K562 (cell line): Measurements from ENCODE around the gene APEX1. TPM values are rescaled to one million over a fixed set of nuclear protein-coding genes. Genes with fewer than 3 reads are reported as not detected.

Source experiments
- ATAC-seq: fragments of 200-7000 bp; cut with Tn5 transposase; 3 replicates; pipeline ENCODE4 v1.9.1; 2020; ENCODE audit warnings: moderate library complexity
- BruUV-seq: library from RNA; stranded (reverse); fragments of 400-500 nt; replicated peaks from 2 replicates; lab custom pipeline; 2021; lab: Mats Ljungman, UMichigan
- CTCF ChIA-PET: fragments of 300-600 bp; formaldehyde crosslinking; extraction: SDS; loops from one replicate; lab custom pipeline; 2021; ENCODE audit warnings: low intra/inter-chr PET ratio; lab: Yijun Ruan, JAX
- POLR2A ChIA-PET: fragments of 300-600, 350-650 bp; sonication (Branson Sonifier 250); formaldehyde crosslinking; extraction: SDS; loops from one replicate; lab custom pipeline; 2021; ENCODE audit warnings: antibody characterized with exemption, inconsistent platforms; lab: Yijun Ruan, JAX
- DNase-seq, 4 experiments: peaks; one replicate each; pipeline versions ENCODE4 v3.0.0 to v3.0.0-alpha.2; 2011 to 2018; ENCODE audit warnings: low spot score in 3 of 4, mixed read lengths in 3 of 4; ENCODE audit errors: extremely low read depth in 1 of 4
- FAIRE-seq: peaks from 2 replicates; lab custom pipeline; 2011; peaks lifted over from hg19 to GRCh38; lab: Jason Lieb, UNC
- H2AFZ ChIP-seq: 2 replicates; pipeline ENCODE4 v1.6.0; 2011; ENCODE audit warnings: low read depth, low read length, control low read depth, inconsistent platforms
- H3K27ac ChIP-seq: fragments of 200-600 bp; 3 replicates; pipeline ENCODE4 v1.8.0; 2011; ENCODE audit warnings: low read depth, mild to moderate bottlenecking, control low read depth, inconsistent platforms, low read length, moderate library complexity, mixed read lengths; ENCODE audit errors: extremely low read depth
- H3K27me3 ChIP-seq, 2 experiments: fragments of 300-600 bp in 1 of 2; 2 replicates in 1 of 2; 3 replicates in 1 of 2; pipeline versions ENCODE4 v1.6.0 to v1.8.0; 2011; ENCODE audit warnings: inconsistent platforms in 2 of 2, low read length in 2 of 2, mild to moderate bottlenecking in 1 of 2, mixed read lengths in 1 of 2, moderate library complexity in 1 of 2; ENCODE audit not compliant: control insufficient read depth in 2 of 2, insufficient read depth in 2 of 2
- H3K36me3 ChIP-seq: fragments of 300-600 bp; 3 replicates; pipeline ENCODE4 v1.8.0; 2011; ENCODE audit warnings: mild to moderate bottlenecking, low read length, inconsistent platforms; ENCODE audit not compliant: control insufficient read depth, insufficient read depth
- H3K4me1 ChIP-seq, 2 experiments: fragments of 200-600 bp in 1 of 2; replicated peaks in 1 of 2; 2 replicates in 1 of 2; 3 replicates in 1 of 2; pipeline versions ENCODE4 v1.5.1 to v1.8.0; 2011; ENCODE audit warnings: inconsistent platforms in 2 of 2, low read length in 2 of 2, mild to moderate bottlenecking in 1 of 2, mixed read lengths in 1 of 2, moderate library complexity in 1 of 2; ENCODE audit not compliant: control insufficient read depth in 2 of 2, insufficient read depth in 2 of 2
- H3K4me2 ChIP-seq: 2 replicates; pipeline ENCODE4 v1.6.1; 2011; ENCODE audit warnings: low read length, control low read depth, inconsistent platforms, mixed read lengths; ENCODE audit not compliant: insufficient read depth
- H3K4me3 ChIP-seq: fragments of 200-600 bp; sonication (generic), shearing (Covaris generic); 2 replicates; pipeline ENCODE4 v1.5.1; 2016; ENCODE audit warnings: control low read depth, inconsistent platforms
- H3K79me2 ChIP-seq: fragments of 200-600 bp; 3 replicates; pipeline ENCODE4 v1.8.0; 2011; ENCODE audit warnings: low read length, inconsistent platforms; ENCODE audit not compliant: control insufficient read depth, insufficient read depth
- H3K9ac ChIP-seq, 2 experiments: 2 replicates each; pipeline versions ENCODE4 v1.6.0 to v1.6.1; 2011; ENCODE audit warnings: low read depth in 2 of 2, low read length in 2 of 2, control low read depth in 1 of 2, inconsistent platforms in 1 of 2, mild to moderate bottlenecking in 1 of 2, mixed read lengths in 1 of 2; ENCODE audit not compliant: insufficient read depth in 1 of 2
- H3K9me1 ChIP-seq: one replicate; pipeline ENCODE4 v1.6.0; 2011; ENCODE audit warnings: inconsistent platforms, mild to moderate bottlenecking, low read length, moderate library complexity; ENCODE audit not compliant: control insufficient read depth, insufficient read depth
- H3K9me3 ChIP-seq: replicated peaks from 2 replicates; pipeline ENCODE4 v1.5.1; 2011; ENCODE audit warnings: low read depth, low read length, inconsistent platforms; ENCODE audit not compliant: control insufficient read depth, insufficient read depth
- H4K20me1 ChIP-seq: replicated peaks from 2 replicates; pipeline ENCODE4 v1.6.1; 2011; ENCODE audit warnings: low read length, inconsistent platforms, mixed read lengths; ENCODE audit not compliant: control insufficient read depth, insufficient read depth
- CGGBP1 ChIP-seq: fragments of 250-450 bp; sonication (Bioruptor Pico); IDR thresholded peaks from 2 replicates; pipeline ENCODE4 v1.9.0; 2021; ENCODE audit warnings: mild to moderate bottlenecking
- CREB3L1 ChIP-seq: fragments of 450-650 bp; IDR thresholded peaks from 2 replicates; pipeline ENCODE4 v1.6.1; 2014; ENCODE audit warnings: low read depth, mild to moderate bottlenecking, moderate library complexity, borderline replicate concordance
- HMG20B ChIP-seq: fragments of 250-450 bp; sonication (Bioruptor Pico); IDR thresholded peaks from 2 replicates; pipeline ENCODE4 v1.5.0; 2021; ENCODE audit warnings: mild to moderate bottlenecking
- IFI16 ChIP-seq: fragments of 250-450 bp; sonication (Bioruptor Pico); IDR thresholded peaks from 2 replicates; pipeline ENCODE4 v2.1.2; 2022; ENCODE audit warnings: mild to moderate bottlenecking, inconsistent platforms
- MTA3 ChIP-seq: fragments of 450-650 bp; formaldehyde crosslinking; IDR thresholded peaks from 2 replicates; pipeline ENCODE4 v1.6.1; 2017; ENCODE audit warnings: mild to moderate bottlenecking, borderline replicate concordance
- MTF1 ChIP-seq: fragments of 250-450 bp; sonication (Bioruptor Pico); IDR thresholded peaks from 2 replicates; pipeline ENCODE4 v1.9.0; 2021; ENCODE audit warnings: moderate library complexity, mild to moderate bottlenecking, inconsistent platforms, borderline replicate concordance
- NFATC3 ChIP-seq: fragments of 450-650 bp; IDR thresholded peaks from 2 replicates; pipeline ENCODE4 v1.6.1; 2017; ENCODE audit warnings: mild to moderate bottlenecking
- NFRKB ChIP-seq: fragments of 450-650 bp; IDR thresholded peaks from 2 replicates; pipeline ENCODE4 v1.6.1; 2016; ENCODE audit warnings: low read depth
- NFYB ChIP-seq: IDR thresholded peaks from 2 replicates; pipeline ENCODE4 v1.6.1; 2011; ENCODE audit warnings: mild to moderate bottlenecking, moderate library complexity; ENCODE audit not compliant: insufficient read length; ENCODE audit errors: extremely low read depth
- NRF1 ChIP-seq, 2 experiments: fragments of 450-650 bp; IDR thresholded peaks in 1 of 2; conservative IDR thresholded peaks in 1 of 2; 2 replicates each; pipeline ENCODE4 v1.6.1; 2014; ENCODE audit warnings: mild to moderate bottlenecking in 2 of 2
- RCOR1 ChIP-seq, 2 experiments: IDR thresholded peaks; 2 replicates each; pipeline ENCODE4 v1.6.1; 2012; ENCODE audit warnings: low read depth in 2 of 2, low read length in 2 of 2, borderline replicate concordance in 1 of 2, improper control_type of control experiment in 1 of 2
- RNF219 ChIP-seq: fragments of 250-450 bp; sonication (Bioruptor Pico); IDR thresholded peaks from 2 replicates; pipeline ENCODE4 v1.5.0; 2022; ENCODE audit warnings: mild to moderate bottlenecking
- WGBS: fragments of 100-300 bp; shearing (Covaris generic); methylation state at CpG from one replicate; pipeline ENCODE4 v1.1.6; 2016; ENCODE audit warnings: low coverage, mixed read lengths; ENCODE audit not compliant: insufficient coverage; ENCODE audit errors: missing lambda C conversion rate; 5-methylcytosine and 5-hydroxymethylcytosine counted together
- in situ Hi-C: fragments of 300-500 bp; cut with MboI; formaldehyde crosslinking; loops from 4 replicates; pipeline ENCODE4 v1.15.0; 2018; ENCODE audit warnings: inconsistent platforms, mixed read lengths
- intact Hi-C: fragments of 100-400 bp; cut with micrococcal nuclease; formaldehyde crosslinking; loops from 2 replicates; pipeline ENCODE4 v1.14.2; 2022
- polyA plus RNA-seq, 8 experiments: library from polyadenylated mRNA; depleted of rRNA in 4 of 8; stranded (reverse) in 5 of 8; unstranded in 3 of 8; fragments of >200 nt; fragmentation: Nextera tagmentation in 2 of 8; fragmentation: Illumina TruSeq in 1 of 8; extraction: Ambion mirVana in 2 of 8; extraction: Trizol in 1 of 8; gene quantifications; 2 replicates each; pipeline versions ENCODE4 v1.2.1 to v1.2.3, GENCODE V29; 2011 to 2014; ENCODE audit warnings: inconsistent platforms in 1 of 8, missing spikeins in 1 of 8
- total RNA-seq, 7 experiments: library from RNA; depleted of rRNA in 6 of 7; stranded (reverse); fragments of >200 nt in 6 of 7; fragmentation: Illumina TruSeq in 2 of 7; extraction: Trizol in 2 of 7; gene quantifications; 2 replicates each; pipeline versions ENCODE4 v1.2.1 to v1.2.3, GENCODE V29; 2011 to 2021; ENCODE audit warnings: low replicate concordance in 1 of 7

APEX1 gene
- total and polyA plus RNA-seq, 9 of the 15 experiments (the other 6 are each of a cell fraction or from before 2014, with no cell fraction given) = 50.2 to 274 (median 158) TPM

GRCh38 chr14:20438664-20439063, 16.4 kb upstream of the APEX1 start:
- H3K36me3 ChIP-seq = no peaks in the 10 kb centered on the region
- no peak overlapping the region for H3K9ac ChIP-seq
- H4K20me1 ChIP-seq = no peaks in the 10 kb centered on the region
- H3K9me1 ChIP-seq = no peaks in the 10 kb centered on the region
- in situ Hi-C loops (no loop called here), intact Hi-C loops (no loop called here)
- POLR2A ChIA-PET = no interaction called here
- FAIRE-seq = no peak
- WGBS = 46% methylated on average over 6 of the region's 7 CpGs
- no TSS peak for BruUV-seq
- H3K27ac ChIP-seq = no peak overlapping the region
- CTCF ChIA-PET = no interaction called here
- no peaks in the 10 kb centered on the region for H3K9me3 ChIP-seq
- no peak for ATAC-seq
- H2AFZ ChIP-seq = no peak overlapping the region
- H3K4me2 ChIP-seq = no peak overlapping the region
- H3K4me3 ChIP-seq = no peak overlapping the region
- H3K4me1 ChIP-seq = peaks cover 6 to 7% of the 10 kb centered on the region in 2 experiments; a peak in 4 of 5 replicates
- TF ChIP-seq RCOR1 (IDR thresholded peaks at IDR 0.05; ENCODE audit: borderline replicate concordance in 1 of 2, low read depth in 2 of 2, low read length in 2 of 2) = no peak
- no peak for TF ChIP-seq NFYB
- TF ChIP-seq MTF1 = no peak
- no peak for TF ChIP-seq RNF219 (CRISPR knock-in tag)
- no peak for TF ChIP-seq NFATC3
- TF ChIP-seq CGGBP1 (CRISPR knock-in tag) = no peak
- no peak for TF ChIP-seq MTA3
- TF ChIP-seq NRF1 (conservative IDR thresholded peaks at IDR 0.05 in 1 of 2, IDR thresholded peaks at IDR 0.05 in 1 of 2) = no peak
- TF ChIP-seq HMG20B (CRISPR knock-in tag) = no peak
- TF ChIP-seq NFRKB = no peak
- no peak for TF ChIP-seq IFI16
- no peak for TF ChIP-seq CREB3L1
- TF ChIP-seq, all 486 proteins: peak for 0
- H3K27me3 ChIP-seq = no peaks in the 10 kb centered on the region
- no peaks in the 10 kb centered on the region for H3K79me2 ChIP-seq
- no peak for DNase-seq
